ENCODE results near the gene IL20.

Gene IL20

GRCh38 chr1:206905295-206906164 is 40.1 kb downstream of the IL20 start:
- DNase-seq = no peak

- no peak for DNase-seq
These were observed 42.0 kb downstream of the IL20 start for GRCh38 chr1:206907304-206907991.

- no peak for DNase-seq
These were observed 42.6 kb downstream of the IL20 start for GRCh38 chr1:206908038-206908437.

- DNase-seq = peak; percentile 92
These were observed 43.9 kb downstream of the IL20 start for GRCh38 chr1:206909161-206909882.

- no peak for DNase-seq
These were observed 44.5 kb downstream of the IL20 start for GRCh38 chr1:206909883-206910318.

GRCh38 chr1:206911064-206911663 is 45.7 kb downstream of the IL20 start:
- DNase-seq = peak; percentile 71

GRCh38 chr1:206912445-206913095 is 47.1 kb downstream of the IL20 start:
- peak; percentile 93 for DNase-seq

- DNase-seq = no peak
These were observed 48.5 kb downstream of the IL20 start for GRCh38 chr1:206913766-206914537.

- no peak for DNase-seq
These were observed 49.8 kb downstream of the IL20 start for GRCh38 chr1:206915030-206915735.

- no peak for DNase-seq
These were observed 50.7 kb downstream of the IL20 start for GRCh38 chr1:206916000-206916709.

GRCh38 chr1:206918076-206918475 is 52.7 kb downstream of the IL20 start:
- DNase-seq = no peak

Data from NCI-H69 (cell line).